H1 (cell line): ENCODE measurements around the gene NHLH2. TPM values are rescaled to one million over a fixed set of nuclear protein-coding genes. Genes with fewer than 3 reads are reported as not detected.

ENCODE experiments used
- CTCF ChIA-PET: fragments of 300-600 bp; sonication (Branson Sonifier 250); formaldehyde crosslinking; loops from one replicate; lab custom pipeline; 2021; ENCODE audit not compliant: partially characterized antibody; lab: Charles Lee
- POLR2A ChIA-PET: fragments of 300-600 bp; sonication (Branson Sonifier 250); formaldehyde crosslinking; loops from one replicate; lab custom pipeline; 2021; ENCODE audit warnings: inconsistent platforms; ENCODE audit not compliant: partially characterized antibody; lab: Charles Lee
- DNase-seq, 2 experiments: peaks; one replicate each; pipeline versions ENCODE4 v3.0.0 to v3.0.0-alpha.2; 2010 to 2022; ENCODE audit warnings: low spot score in 2 of 2, low read depth in 1 of 2, mixed read lengths in 1 of 2
- FAIRE-seq: peaks from 2 replicates; lab custom pipeline; 2011; peaks lifted over from hg19 to GRCh38; lab: Jason Lieb, UNC
- H2AFZ ChIP-seq: 2 replicates; pipeline ENCODE4 v1.8.1; 2012; ENCODE audit warnings: low read length, inconsistent platforms
- H2AK5ac ChIP-seq: 2 replicates; pipeline ENCODE4 v1.6.1; 2013; ENCODE audit warnings: low read depth, low read length
- H2BK120ac ChIP-seq: replicated peaks from 2 replicates; pipeline ENCODE3; 2013; ENCODE audit warnings: low read depth, low read length, inconsistent platforms
- H2BK12ac ChIP-seq: 2 replicates; pipeline ENCODE4 v1.6.1; 2013; ENCODE audit warnings: low read depth, low read length
- H2BK15ac ChIP-seq: 2 replicates; pipeline ENCODE4 v1.6.1; 2013; ENCODE audit warnings: low read length
- H2BK20ac ChIP-seq: 2 replicates; pipeline ENCODE4 v1.6.1; 2013; ENCODE audit warnings: low read length
- H2BK5ac ChIP-seq: 2 replicates; pipeline ENCODE4 v1.6.1; 2013; ENCODE audit warnings: low read depth, low read length
- H3K14ac ChIP-seq: 2 replicates; pipeline ENCODE4 v1.6.1; 2013; ENCODE audit warnings: inconsistent platforms; ENCODE audit not compliant: insufficient read length
- H3K18ac ChIP-seq: 2 replicates; pipeline ENCODE4 v1.6.1; 2013; ENCODE audit warnings: low read length; ENCODE audit errors: extremely low read depth
- H3K23ac ChIP-seq: 2 replicates; pipeline ENCODE4 v1.6.1; 2013; ENCODE audit warnings: inconsistent platforms; ENCODE audit not compliant: insufficient read length
- H3K23me2 ChIP-seq: 2 replicates; pipeline ENCODE4 v1.6.1; 2013; ENCODE audit warnings: low read depth, low read length
- H3K27ac ChIP-seq: 2 replicates; pipeline ENCODE4 v1.6.1; 2011; ENCODE audit warnings: low read depth, low read length, inconsistent platforms
- H3K27me3 ChIP-seq, 4 experiments: replicated peaks in 1 of 4; 1 replicate in 1 of 4; 2 replicates in 3 of 4; pipeline versions ENCODE4 v1.6.1 to v1.8.1; 2011 to 2013; ENCODE audit warnings: low read length in 3 of 4, mild to moderate bottlenecking in 3 of 4, inconsistent platforms in 2 of 4, mixed read lengths in 2 of 4, moderate library complexity in 1 of 4; ENCODE audit not compliant: control insufficient read depth in 3 of 4, insufficient read depth in 3 of 4; ENCODE audit errors: extremely low read depth in 1 of 4
- H3K36me3 ChIP-seq, 4 experiments: 2 replicates each; pipeline versions ENCODE4 v1.6.1 to v1.8.1; 2011 to 2013; ENCODE audit warnings: mild to moderate bottlenecking in 4 of 4, low read length in 3 of 4, moderate library complexity in 2 of 4, control low read depth in 1 of 4, inconsistent platforms in 1 of 4; ENCODE audit not compliant: insufficient read depth in 4 of 4, control insufficient read depth in 2 of 4
- H3K4ac ChIP-seq: replicated peaks from 2 replicates; pipeline ENCODE3; 2013; ENCODE audit warnings: low read length, low read depth, mixed read lengths, inconsistent platforms; ENCODE audit not compliant: insufficient read length
- H3K4me1 ChIP-seq, 4 experiments: replicated peaks in 1 of 4; 1 replicate in 1 of 4; 2 replicates in 3 of 4; pipeline versions ENCODE4 v1.6.1 to v1.8.1; 2011 to 2013; ENCODE audit warnings: low read length in 3 of 4, inconsistent platforms in 2 of 4, mixed read lengths in 1 of 4; ENCODE audit not compliant: insufficient read depth in 4 of 4, control insufficient read depth in 3 of 4
- H3K4me2 ChIP-seq, 2 experiments: 2 replicates each; pipeline versions ENCODE4 v1.6.1 to v1.8.1; 2011 to 2013; ENCODE audit warnings: low read depth in 2 of 2, low read length in 2 of 2, control low read depth in 1 of 2, inconsistent platforms in 1 of 2, mild to moderate bottlenecking in 1 of 2; ENCODE audit not compliant: insufficient read depth in 1 of 2
- H3K4me3 ChIP-seq, 4 experiments: fragments of 200-600, 300-600 bp in 1 of 4; sonication (generic), shearing (Covaris generic), sonication (Bioruptor Twin) in 1 of 4; 2 replicates each; pipeline versions ENCODE4 v1.5.1 to v1.8.1; 2011 to 2016; ENCODE audit warnings: low read length in 4 of 4, low read depth in 3 of 4, control low read depth in 2 of 4, inconsistent platforms in 2 of 4, mild to moderate bottlenecking in 2 of 4, mixed read lengths in 1 of 4, moderate library complexity in 1 of 4; ENCODE audit not compliant: insufficient read depth in 2 of 4; ENCODE audit errors: extremely low read depth in 1 of 4
- H3K56ac ChIP-seq: replicated peaks from 2 replicates; pipeline ENCODE3; 2013; ENCODE audit warnings: low read depth, mild to moderate bottlenecking, mixed read lengths, low read length, inconsistent platforms; ENCODE audit not compliant: insufficient read length
- H3K79me1 ChIP-seq: 2 replicates; pipeline ENCODE4 v1.6.1; 2013; ENCODE audit warnings: low read depth, low read length, control low read depth
- H3K79me2 ChIP-seq, 2 experiments: 2 replicates each; pipeline versions ENCODE4 v1.6.1 to v1.8.1; 2012 to 2013; ENCODE audit warnings: low read length in 2 of 2, mild to moderate bottlenecking in 2 of 2, inconsistent platforms in 1 of 2; ENCODE audit not compliant: insufficient read depth in 2 of 2, control insufficient read depth in 1 of 2
- H3K9ac ChIP-seq, 4 experiments: replicated peaks in 1 of 4; 1 replicate in 1 of 4; 2 replicates in 3 of 4; pipeline versions ENCODE4 v1.6.1 to v1.8.1; 2011 to 2013; ENCODE audit warnings: low read depth in 3 of 4, low read length in 3 of 4, control low read depth in 2 of 4, mild to moderate bottlenecking in 2 of 4, moderate library complexity in 2 of 4, inconsistent platforms in 1 of 4; ENCODE audit errors: extremely low read depth in 1 of 4
- H3K9me3 ChIP-seq, 2 experiments: 2 replicates each; pipeline versions ENCODE4 v1.6.1 to v1.8.1; 2012 to 2013; ENCODE audit warnings: mild to moderate bottlenecking in 2 of 2, moderate library complexity in 2 of 2, control low read depth in 1 of 2, inconsistent platforms in 1 of 2, low read depth in 1 of 2, low read length in 1 of 2, mixed read lengths in 1 of 2; ENCODE audit not compliant: insufficient read depth in 2 of 2
- H4K20me1 ChIP-seq, 2 experiments: replicated peaks in 1 of 2; 2 replicates each; pipeline versions ENCODE3 to v1.8.1; 2011 to 2013; ENCODE audit warnings: inconsistent platforms in 2 of 2, low read length in 2 of 2, mild to moderate bottlenecking in 1 of 2; ENCODE audit not compliant: insufficient read depth in 2 of 2, control insufficient read depth in 1 of 2
- H4K5ac ChIP-seq: 2 replicates; pipeline ENCODE4 v1.6.1; 2013; ENCODE audit warnings: low read length, low read depth, mixed read lengths, inconsistent platforms; ENCODE audit not compliant: insufficient read length
- H4K8ac ChIP-seq: 2 replicates; pipeline ENCODE4 v1.8.0; 2013; ENCODE audit warnings: mild to moderate bottlenecking, moderate library complexity, low read length, inconsistent platforms; ENCODE audit not compliant: insufficient read depth; ENCODE audit errors: extremely low read depth
- H4K91ac ChIP-seq: replicated peaks from 2 replicates; pipeline ENCODE3; 2013; ENCODE audit warnings: low read length, mixed read lengths, inconsistent platforms; ENCODE audit not compliant: insufficient read length
- MAFK ChIP-seq: IDR thresholded peaks from 2 replicates; pipeline ENCODE4 v1.6.1; 2012; ENCODE audit warnings: low read depth, mild to moderate bottlenecking, improper control_type of control experiment, low read length
- ZNF274 ChIP-seq: IDR thresholded peaks from 2 replicates; pipeline ENCODE4 v1.7.0; 2012; ENCODE audit warnings: low read length, borderline replicate concordance; ENCODE audit errors: extremely low read depth
- WGBS, 2 experiments: shearing (Covaris generic) in 1 of 2; methylation state at CpG; one replicate each; pipeline versions ENCODE4 v1.1.6 to v1.1.7; 2013 to 2015; ENCODE audit warnings: low lambda C conversion rate in 2 of 2, mixed read lengths in 2 of 2, inconsistent platforms in 1 of 2, low coverage in 1 of 2, missing lambda C conversion rate in 1 of 2; ENCODE audit not compliant: insufficient replicate concordance in 2 of 2, insufficient coverage in 1 of 2, insufficient read length in 1 of 2; ENCODE audit errors: extremely low coverage in 1 of 2, missing lambda C conversion rate in 1 of 2; 5-methylcytosine and 5-hydroxymethylcytosine counted together
- polyA plus RNA-seq, 7 experiments: library from polyadenylated mRNA; depleted of rRNA in 3 of 7; stranded (reverse) in 5 of 7; unstranded in 2 of 7; fragments of >200 nt in 5 of 7; fragments of 200-250 nt in 2 of 7; gene quantifications; 1 replicate in 5 of 7; 2 replicates in 1 of 7; 4 replicates in 1 of 7; pipeline versions ENCODE4 v1.2.1 to v1.2.3, GENCODE V29; 2011 to 2013; ENCODE audit warnings: missing spikeins in 2 of 7, mixed read lengths in 2 of 7
- total RNA-seq: library from RNA; stranded (reverse); fragmentation: NEBNext Ultra II Directional; extraction: Animal tissue kit (Norgen Biotek cat#: 25700); gene quantifications from 2 replicates; pipeline ENCODE4 v1.2.1, GENCODE V29; 2021
- TF ChIP-seq, protein P1 (sequence below), 3 experiments: IDR thresholded peaks; 1 replicate in 2 of 3; 2 replicates in 1 of 3; pipeline versions ENCODE4 v1.5.1 to v1.6.1; 2011; ENCODE audit warnings: low read length in 3 of 3, mild to moderate bottlenecking in 3 of 3, inconsistent platforms in 2 of 3, low read depth in 1 of 3, moderate library complexity in 1 of 3; ENCODE audit not compliant: insufficient read depth in 1 of 3; ENCODE audit errors: control extremely low read depth in 1 of 3

Gene NHLH2
- total and polyA plus RNA-seq, 2 of the 8 experiments (the other 6 are each of a cell fraction or from before 2014, with no cell fraction given): 0.92 to 1.1 TPM

DNA sequence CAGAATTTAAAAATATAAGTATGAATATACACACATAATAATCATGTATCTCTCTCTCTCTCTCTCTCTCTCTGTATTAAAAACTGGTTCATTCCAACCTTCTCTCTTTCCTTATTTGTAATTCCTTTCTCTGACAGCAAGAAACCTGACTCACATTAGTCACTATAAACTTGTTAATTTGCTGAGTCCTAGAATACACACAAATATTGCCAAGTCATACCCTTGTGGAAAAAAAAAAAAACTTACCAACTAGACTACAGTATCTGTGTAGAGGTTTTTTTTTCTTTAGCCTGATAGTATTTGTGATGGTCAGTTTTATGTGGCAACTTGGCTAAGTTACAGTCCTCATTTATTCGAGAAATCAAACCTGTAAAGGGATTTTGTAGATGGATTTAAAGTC is 26.3 kb upstream of the NHLH2 start:
- Histone ChIP-seq H3K56ac (no peak overlapping the region), H2BK5ac (no peak overlapping the region), H4K5ac (no peak overlapping the region), H2BK20ac (no peak overlapping the region), H3K27me3 (no peaks in the 10 kb centered on the region), H3K79me2 (no peaks in the 10 kb centered on the region), H3K23me2 (no peaks in the 10 kb centered on the region), H3K4ac (no peak overlapping the region), H3K4me1 (no peaks in the 10 kb centered on the region), H3K23ac (no peak overlapping the region), H3K14ac (no peak overlapping the region), H3K9ac (no peak overlapping the region), H3K36me3 (no peaks in the 10 kb centered on the region), H2AFZ (no peak overlapping the region), H3K9me3 (no peaks in the 10 kb centered on the region), H3K4me3 (no peak overlapping the region), H2BK12ac (no peak overlapping the region), H4K91ac (no peak overlapping the region), H4K8ac (no peak overlapping the region), H3K18ac (no peak overlapping the region), H4K20me1 (no peaks in the 10 kb centered on the region), H2BK120ac (no peak overlapping the region), H2AK5ac (no peak overlapping the region), H2BK15ac (no peak overlapping the region), H3K4me2 (no peak overlapping the region), H3K27ac (no peak overlapping the region), H3K79me1 (no peaks in the 10 kb centered on the region)
- 74% methylated on average over 1 of the region's 1 CpG; no CpG with 5 or more reads in 1 of the 2 experiments for WGBS, 2 experiments
- DNase-seq: no peak
- ChIA-PET POLR2A (no interaction called here), CTCF (no interaction called here)
- FAIRE-seq: no peak
- TF ChIP-seq, protein P1, sequence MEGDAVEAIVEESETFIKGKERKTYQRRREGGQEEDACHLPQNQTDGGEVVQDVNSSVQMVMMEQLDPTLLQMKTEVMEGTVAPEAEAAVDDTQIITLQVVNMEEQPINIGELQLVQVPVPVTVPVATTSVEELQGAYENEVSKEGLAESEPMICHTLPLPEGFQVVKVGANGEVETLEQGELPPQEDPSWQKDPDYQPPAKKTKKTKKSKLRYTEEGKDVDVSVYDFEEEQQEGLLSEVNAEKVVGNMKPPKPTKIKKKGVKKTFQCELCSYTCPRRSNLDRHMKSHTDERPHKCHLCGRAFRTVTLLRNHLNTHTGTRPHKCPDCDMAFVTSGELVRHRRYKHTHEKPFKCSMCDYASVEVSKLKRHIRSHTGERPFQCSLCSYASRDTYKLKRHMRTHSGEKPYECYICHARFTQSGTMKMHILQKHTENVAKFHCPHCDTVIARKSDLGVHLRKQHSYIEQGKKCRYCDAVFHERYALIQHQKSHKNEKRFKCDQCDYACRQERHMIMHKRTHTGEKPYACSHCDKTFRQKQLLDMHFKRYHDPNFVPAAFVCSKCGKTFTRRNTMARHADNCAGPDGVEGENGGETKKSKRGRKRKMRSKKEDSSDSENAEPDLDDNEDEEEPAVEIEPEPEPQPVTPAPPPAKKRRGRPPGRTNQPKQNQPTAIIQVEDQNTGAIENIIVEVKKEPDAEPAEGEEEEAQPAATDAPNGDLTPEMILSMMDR (IDR thresholded peaks at IDR 0.05; ENCODE audit: control extremely low read depth in 1 of 3, insufficient read depth in 1 of 3, low read depth in 1 of 3, low read length in 3 of 3): no peak
- TF ChIP-seq MAFK (no peak), ZNF274 (no peak)
